Loucy (cell line): Measurements from ENCODE around the gene CLDN6.

Experiments
- CTCF ChIP-seq: fragments of 200-600 bp; sonication (generic); conservative IDR thresholded peaks from 2 replicates; pipeline ENCODE4 v1.5.1; 2014; ENCODE audit warnings: mild to moderate bottlenecking, antibody characterized with exemption, low read length
- EZH2phosphoT487 ChIP-seq: fragments of 200-600 bp; IDR thresholded peaks from 2 replicates; pipeline ENCODE4 v1.6.1; 2018; ENCODE audit warnings: antibody characterized with exemption, mild to moderate bottlenecking, moderate library complexity, borderline replicate concordance

GRCh38 chr16:3050487-3050886, 32.5 kb upstream of the CLDN6 start:
- TF ChIP-seq CTCF (no peak), EZH2phosphoT487 (no peak)
